ENCODE data around the gene FTCD.
"Not testable (repeated sequence)": the region's sequence is repeated elsewhere in the genome, so short reads cannot be mapped to it uniquely, and the experiment has no call there.

FTCD gene

GRCh38 chr21:46151261-46151988 lies 4.0 kb downstream of the FTCD start:
- no peak for DNase-seq

GRCh38 chr21:46150491-46151121 lies 4.8 kb downstream of the FTCD start:
- DNase-seq, result no peak

GRCh38 chr21:46150073-46150472 lies 5.3 kb downstream of the FTCD start:
- DNase-seq, result no peak

- DNase-seq, result no peak
These were observed 6.0 kb downstream of the FTCD start for GRCh38 chr21:46149205-46149901.

- DNase-seq, result no peak
These were observed 7.3 kb downstream of the FTCD start for GRCh38 chr21:46148106-46148505.

GRCh38 chr21:46147429-46147828 lies 8.0 kb downstream of the FTCD start:
- not testable (repeated sequence) for DNase-seq

- no peak for DNase-seq
These were observed 8.5 kb downstream of the FTCD start for GRCh38 chr21:46146856-46147255.

- DNase-seq, result no peak
These were observed 9.3 kb downstream of the FTCD start for GRCh38 chr21:46145840-46146691.

GRCh38 chr21:46145159-46145839 lies 10.1 kb downstream of the FTCD start:
- DNase-seq, result no peak

- no peak for DNase-seq
These were observed 10.8 kb downstream of the FTCD start for GRCh38 chr21:46144464-46145070.

- no peak for DNase-seq
These were observed 12.6 kb downstream of the FTCD start for GRCh38 chr21:46142582-46143473.

- DNase-seq, result no peak
These were observed 13.4 kb downstream of the FTCD start for GRCh38 chr21:46141767-46142581.

GRCh38 chr21:46140352-46141003 lies 14.9 kb downstream of the FTCD start:
- not testable (repeated sequence) for DNase-seq

GRCh38 chr21:46139686-46140085 lies 15.7 kb downstream of the FTCD start:
- no peak for DNase-seq

GRCh38 chr21:46138383-46138970 lies 16.9 kb downstream of the FTCD start:
- no peak for DNase-seq

- DNase-seq, result no peak
These were observed 17.5 kb downstream of the FTCD start for GRCh38 chr21:46137908-46138307.

GRCh38 chr21:46136739-46137349 lies 18.5 kb downstream of the FTCD start:
- DNase-seq, result no peak

- no peak for DNase-seq
These were observed 19.5 kb downstream of the FTCD start for GRCh38 chr21:46135782-46136395.
